ENCODE data around the gene DMD. TPM values are rescaled to one million over a fixed set of nuclear protein-coding genes. Genes with fewer than 3 reads are reported as not detected.

DMD gene
- polyA plus RNA-seq, 2 of the 4 experiments (the other 2 are of a cell fraction), result 0.03 TPM; not detected in 1

DNA sequence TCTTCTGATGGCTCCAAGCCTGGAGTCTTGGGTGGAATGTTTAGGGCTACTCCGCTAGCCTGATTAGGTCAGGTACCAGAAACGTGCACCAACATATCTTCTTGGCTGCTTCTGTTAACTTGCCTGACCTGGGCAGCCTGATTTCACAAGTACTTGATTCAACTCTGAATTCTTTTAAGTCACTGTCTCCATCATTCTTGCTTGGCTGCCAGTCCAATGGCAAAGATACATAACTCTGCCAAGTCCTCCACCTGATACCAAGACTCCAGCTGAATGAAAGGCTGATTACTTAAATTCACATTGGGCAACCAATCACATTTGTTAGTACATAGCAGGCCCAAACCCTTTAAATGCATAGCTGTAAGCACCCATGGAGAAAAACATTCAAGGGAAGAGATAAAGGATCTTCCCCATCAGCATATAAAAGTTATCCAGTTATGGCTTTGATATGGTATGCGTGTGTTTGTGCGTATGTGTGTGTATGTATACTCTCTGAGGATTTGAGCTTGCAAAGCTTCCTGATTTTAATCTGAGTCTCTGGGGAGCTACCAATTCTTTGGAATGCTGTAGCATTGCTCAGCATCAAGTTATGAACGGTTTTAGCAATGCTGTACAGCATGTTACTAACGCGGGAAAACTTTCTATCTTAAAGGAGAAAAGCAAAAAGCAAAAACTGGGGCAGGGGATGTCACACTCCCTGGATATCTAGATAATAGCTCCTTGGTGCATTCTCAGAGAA lies 917.2 kb downstream of the DMD start:
- H3K4me2 ChIP-seq, result no peak overlapping the region
- FAIRE-seq (no peak), DNase-seq (ENCODE audit: low read depth in 1 of 2, low spot score in 1 of 2) (no peak), ATAC-seq (no peak)
- ChIA-PET POLR2A (no interaction called here), CTCF (no interaction called here)
- no peaks in the 10 kb centered on the region for H3K9me3 ChIP-seq
- no peaks in the 10 kb centered on the region for H3K4me1 ChIP-seq
- H3K27ac ChIP-seq, result no peak overlapping the region
- TF ChIP-seq POLR2AphosphoS2 (conservative IDR thresholded peaks at IDR 0.05; ENCODE audit: low read length), result no peak
- no peak for TF ChIP-seq HOXB13 (CRISPR knock-in tag; IDR thresholded peaks at IDR 0.05; ENCODE audit: low read depth)
- no peak for TF ChIP-seq RNF2 (IDR thresholded peaks at IDR 0.05; ENCODE audit: borderline replicate concordance, low read depth)
- no peak for TF ChIP-seq MYC (IDR thresholded peaks at IDR 0.05; ENCODE audit: borderline replicate concordance, low read length)
- TF ChIP-seq EHMT2 (IDR thresholded peaks at IDR 0.05; ENCODE audit: low read depth), result no peak
- 33% methylated on average over 7 of the region's 7 CpGs for WGBS (ENCODE audit: missing lambda C conversion rate)
- no peak overlapping the region for H3K4me3 ChIP-seq

DNA sequence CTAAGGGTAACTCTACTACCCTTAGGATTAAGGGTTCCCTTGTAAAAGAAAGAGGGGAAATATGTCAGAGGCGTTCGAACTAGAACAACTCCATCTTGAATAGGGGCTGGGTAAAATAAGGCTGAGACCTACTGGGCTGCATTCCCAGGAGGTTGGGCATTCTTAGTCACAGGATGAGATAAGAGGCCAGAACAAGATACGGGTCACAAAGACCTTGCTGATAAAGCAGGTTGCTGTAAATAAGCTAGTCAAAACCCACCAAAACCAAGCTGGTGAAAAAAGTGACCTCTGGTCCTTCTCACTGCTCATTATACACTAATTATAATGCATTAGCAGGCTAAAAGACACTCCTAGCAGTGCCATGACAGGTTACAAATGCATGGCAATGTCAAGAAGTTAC lies 922.0 kb downstream of the DMD start:
- no peak for FAIRE-seq
- no peaks in the 10 kb centered on the region for H3K4me1 ChIP-seq
- no peaks in the 10 kb centered on the region for H3K9me3 ChIP-seq
- H3K4me3 ChIP-seq, result no peak overlapping the region
- TF ChIP-seq EP300 (IDR thresholded peaks at IDR 0.05), result no peak
- no peak for TF ChIP-seq NR3C1 (IDR thresholded peaks at IDR 0.05)
- TF ChIP-seq RAD21 (conservative IDR thresholded peaks at IDR 0.05 in 1 of 2, IDR thresholded peaks at IDR 0.05 in 1 of 2), result no peak
- TF ChIP-seq, protein P1, sequence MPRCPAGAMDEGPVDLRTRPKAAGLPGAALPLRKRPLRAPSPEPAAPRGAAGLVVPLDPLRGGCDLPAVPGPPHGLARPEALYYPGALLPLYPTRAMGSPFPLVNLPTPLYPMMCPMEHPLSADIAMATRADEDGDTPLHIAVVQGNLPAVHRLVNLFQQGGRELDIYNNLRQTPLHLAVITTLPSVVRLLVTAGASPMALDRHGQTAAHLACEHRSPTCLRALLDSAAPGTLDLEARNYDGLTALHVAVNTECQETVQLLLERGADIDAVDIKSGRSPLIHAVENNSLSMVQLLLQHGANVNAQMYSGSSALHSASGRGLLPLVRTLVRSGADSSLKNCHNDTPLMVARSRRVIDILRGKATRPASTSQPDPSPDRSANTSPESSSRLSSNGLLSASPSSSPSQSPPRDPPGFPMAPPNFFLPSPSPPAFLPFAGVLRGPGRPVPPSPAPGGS (IDR thresholded peaks at IDR 0.05), result no peak
- TF ChIP-seq FOSB (CRISPR knock-in tag; IDR thresholded peaks at IDR 0.05), result no peak
- TF ChIP-seq, protein P2, sequence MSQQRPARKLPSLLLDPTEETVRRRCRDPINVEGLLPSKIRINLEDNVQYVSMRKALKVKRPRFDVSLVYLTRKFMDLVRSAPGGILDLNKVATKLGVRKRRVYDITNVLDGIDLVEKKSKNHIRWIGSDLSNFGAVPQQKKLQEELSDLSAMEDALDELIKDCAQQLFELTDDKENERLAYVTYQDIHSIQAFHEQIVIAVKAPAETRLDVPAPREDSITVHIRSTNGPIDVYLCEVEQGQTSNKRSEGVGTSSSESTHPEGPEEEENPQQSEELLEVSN (IDR thresholded peaks at IDR 0.05; ENCODE audit: borderline replicate concordance, low read depth), result no peak
- TF ChIP-seq REST (IDR thresholded peaks at IDR 0.05), result no peak
- TF ChIP-seq RNF2 (IDR thresholded peaks at IDR 0.05; ENCODE audit: borderline replicate concordance, low read depth), result no peak
- TF ChIP-seq, protein P3, sequence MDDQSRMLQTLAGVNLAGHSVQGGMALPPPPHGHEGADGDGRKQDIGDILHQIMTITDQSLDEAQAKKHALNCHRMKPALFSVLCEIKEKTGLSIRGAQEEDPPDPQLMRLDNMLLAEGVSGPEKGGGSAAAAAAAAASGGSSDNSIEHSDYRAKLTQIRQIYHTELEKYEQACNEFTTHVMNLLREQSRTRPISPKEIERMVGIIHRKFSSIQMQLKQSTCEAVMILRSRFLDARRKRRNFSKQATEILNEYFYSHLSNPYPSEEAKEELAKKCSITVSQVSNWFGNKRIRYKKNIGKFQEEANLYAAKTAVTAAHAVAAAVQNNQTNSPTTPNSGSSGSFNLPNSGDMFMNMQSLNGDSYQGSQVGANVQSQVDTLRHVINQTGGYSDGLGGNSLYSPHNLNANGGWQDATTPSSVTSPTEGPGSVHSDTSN (IDR thresholded peaks at IDR 0.05), result no peak
- TF ChIP-seq CBX8 (IDR thresholded peaks at IDR 0.05), result no peak
- TF ChIP-seq ZC3H11A (IDR thresholded peaks at IDR 0.05), result no peak
- no peak for TF ChIP-seq ESRRA (IDR thresholded peaks at IDR 0.05; ENCODE audit: borderline replicate concordance, low read length)
- TF ChIP-seq CHD2 (IDR thresholded peaks at IDR 0.05; ENCODE audit: low read length, partially characterized antibody), result no peak
- TF ChIP-seq TFCP2L1 (CRISPR knock-in tag; IDR thresholded peaks at IDR 0.05), result no peak
- no peak overlapping the region for H3K4me2 ChIP-seq
- ChIA-PET CTCF (no interaction called here), POLR2A (no interaction called here)
- WGBS (ENCODE audit: missing lambda C conversion rate), result 3% methylated on average over 3 of the region's 3 CpGs
- H3K27ac ChIP-seq, result no peak overlapping the region
- ATAC-seq, result no peak
- DNase-seq (ENCODE audit: low read depth in 1 of 2, low spot score in 1 of 2), result no peak

All from A549 (cell line).